Panc1 (cell line): ENCODE data around the gene ITGB1. TPM values are rescaled to one million over a fixed set of nuclear protein-coding genes. Genes with fewer than 3 reads are reported as not detected.

Experiments
- ATAC-seq: fragments of 200-7000 bp; cut with Tn5 transposase; 2 replicates; pipeline ENCODE4 v1.9.1; 2020; ENCODE audit warnings: mild to moderate bottlenecking, moderate library complexity
- BruUV-seq: library from RNA; stranded (reverse); fragments of 400-500 nt; replicated peaks from 2 replicates; lab custom pipeline; 2021; lab: Mats Ljungman, UMichigan
- CTCF ChIA-PET: fragments of 300-600 bp; sonication (Branson Sonifier 250); formaldehyde crosslinking; loops from one replicate; lab custom pipeline; 2022; ENCODE audit warnings: antibody characterized with exemption; lab: Charles Lee
- POLR2A ChIA-PET: fragments of 300-600 bp; sonication (Branson Sonifier 250); formaldehyde crosslinking; loops from one replicate; lab custom pipeline; 2022; ENCODE audit warnings: antibody characterized with exemption; lab: Charles Lee
- DNase-seq: peaks from one replicate; pipeline ENCODE4 v3.0.0-alpha.2; 2010; ENCODE audit warnings: low read depth, low spot score
- H3K27ac ChIP-seq: 2 replicates; pipeline ENCODE4 v1.5.1; 2011; ENCODE audit warnings: mild to moderate bottlenecking, low read length, inconsistent platforms
- H3K27me3 ChIP-seq: fragments of 200-500 bp; sonication (Bioruptor generic); 2 replicates; pipeline ENCODE4 v1.6.0; 2014; ENCODE audit warnings: low read length, inconsistent platforms; ENCODE audit not compliant: control insufficient read depth, insufficient read depth
- H3K36me3 ChIP-seq: fragments of 200-500 bp; sonication (Bioruptor generic); 2 replicates; pipeline ENCODE4 v1.5.1; 2014; ENCODE audit warnings: inconsistent platforms, mild to moderate bottlenecking, low read length, moderate library complexity; ENCODE audit not compliant: control insufficient read depth, insufficient read depth
- H3K4me1 ChIP-seq: 2 replicates; pipeline ENCODE4 v1.5.1; 2011; ENCODE audit warnings: inconsistent platforms, mild to moderate bottlenecking, low read length, moderate library complexity; ENCODE audit not compliant: control insufficient read depth, insufficient read depth
- H3K4me3 ChIP-seq, 2 experiments: 2 replicates each; pipeline ENCODE4 v1.5.1; 2011 to 2012; ENCODE audit warnings: low read depth in 2 of 2, low read length in 2 of 2, mild to moderate bottlenecking in 2 of 2, inconsistent platforms in 1 of 2, moderate library complexity in 1 of 2
- H3K9me3 ChIP-seq: fragments of 200-500 bp; sonication (Bioruptor generic); 2 replicates; pipeline ENCODE4 v1.5.1; 2014; ENCODE audit warnings: low read depth, mild to moderate bottlenecking, inconsistent platforms, low read length, moderate library complexity; ENCODE audit not compliant: control insufficient read depth, insufficient read depth
- POLR2AphosphoS5 ChIP-seq: IDR thresholded peaks from 2 replicates; pipeline ENCODE4 v1.6.1; 2012; ENCODE audit warnings: mild to moderate bottlenecking, low read depth, low read length, moderate library complexity
- REST ChIP-seq, 2 experiments: IDR thresholded peaks; 2 replicates each; pipeline ENCODE4 v1.6.1; 2011 to 2012; ENCODE audit warnings: low read depth in 2 of 2, control low read depth in 1 of 2, low read length in 1 of 2, mild to moderate bottlenecking in 1 of 2, moderate library complexity in 1 of 2; ENCODE audit not compliant: insufficient read depth in 1 of 2
- SIN3A ChIP-seq: IDR thresholded peaks from 2 replicates; pipeline ENCODE4 v1.6.1; 2012; ENCODE audit warnings: low read depth, mild to moderate bottlenecking, low read length, moderate library complexity, borderline replicate concordance; ENCODE audit not compliant: insufficient read depth
- TCF7L2 ChIP-seq: IDR thresholded peaks from 2 replicates; pipeline ENCODE4 v1.6.1; 2011; ENCODE audit warnings: mild to moderate bottlenecking, low read depth, low read length, inconsistent platforms
- in situ Hi-C: cut with HindIII; loops from 2 replicates; pipeline ENCODE4 v1.10.0; 2016; ENCODE audit warnings: low sequenced_read_pairs, low pct_unique_long_range_greater_than_20kb
- intact Hi-C: fragments of 100-400 bp; cut with micrococcal nuclease; formaldehyde crosslinking; loops from one replicate; pipeline ENCODE4 v1.10.0; 2022; ENCODE audit not compliant: unreplicated experiment
- total RNA-seq: library from RNA; stranded (reverse); gene quantifications from one replicate; pipeline ENCODE4 v1.2.1, GENCODE V29; 2021; ENCODE audit not compliant: unreplicated experiment

The ITGB1 gene
- total RNA-seq, 1 experiment from 2014 or later = 803 TPM

GRCh38 chr10:32982911-32983909 is 25.2 kb upstream of the ITGB1 start:
- Histone ChIP-seq H3K4me1 (peaks cover 71% of the 10 kb centered on the region), H3K9me3 (no peaks in the 10 kb centered on the region), H3K27me3 (no peaks in the 10 kb centered on the region), H3K4me3 (no peak overlapping the region), H3K27ac (peak overlapping the region; percentile 100), H3K36me3 (no peaks in the 10 kb centered on the region)
- intact Hi-C loops = loop anchor here (2.0 kb wide), 1 partner anchor 22 kb away; no protein-coding TSS in a partner anchor
- CTCF ChIA-PET = no interaction called here
- no TSS peak for BruUV-seq
- in situ Hi-C loops = no loop called here
- peak; percentile 70 for ATAC-seq
- DNase-seq = no peak
- peak; percentile 56 for TF ChIP-seq POLR2AphosphoS5
- TF ChIP-seq TCF7L2 = no peak
- POLR2A ChIA-PET = interaction anchor here (0.7 to 1.3 kb wide), 5 partner anchors 14 to 31 kb away, joined by 3 to 25 read pairs (median 4); no protein-coding TSS in a partner anchor

DNA sequence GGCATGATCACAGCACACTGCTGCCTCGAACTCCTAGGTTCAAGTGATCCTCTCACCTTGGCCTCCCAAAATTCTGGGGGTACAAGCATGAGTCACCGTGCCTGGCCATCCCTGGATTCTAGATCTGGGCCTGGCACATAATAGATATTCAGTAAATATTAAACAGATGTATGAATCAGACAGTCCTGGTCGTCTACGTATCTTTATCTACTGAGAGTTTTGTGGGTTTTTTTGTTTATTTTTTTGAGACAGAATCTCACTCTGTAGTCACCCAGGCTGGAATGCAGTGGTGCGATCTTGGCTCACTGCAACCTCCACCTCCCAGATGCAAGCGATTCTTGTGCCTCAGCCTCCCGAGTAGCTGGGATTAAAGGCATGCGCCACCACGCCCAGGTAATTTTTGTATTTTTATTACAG is 24.3 kb upstream of the ITGB1 start:
- DNase-seq (no peak), ATAC-seq (peak; percentile 42)
- ChIA-PET CTCF (no interaction called here), POLR2A (interaction anchor here (1.1 to 1.3 kb wide), 2 partner anchors 15 to 22 kb away, joined by 4 to 6 read pairs; no protein-coding TSS in a partner anchor)
- TF ChIP-seq POLR2AphosphoS5 (peak; percentile 17; the same call in 1 of the 2 replicates), SIN3A (no peak)
- no peak overlapping the region for H3K4me3 ChIP-seq
- H3K27ac ChIP-seq = peak overlapping the region; percentile 100
- no peaks in the 10 kb centered on the region for H3K36me3 ChIP-seq
- peaks cover 71% of the 10 kb centered on the region for H3K4me1 ChIP-seq
- H3K9me3 ChIP-seq = no peaks in the 10 kb centered on the region
- intact Hi-C loops (loop anchor here (2.0 kb wide), 1 partner anchor 22 kb away; no protein-coding TSS in a partner anchor), in situ Hi-C loops (no loop called here)
- no peaks in the 10 kb centered on the region for H3K27me3 ChIP-seq
- no TSS peak for BruUV-seq

- TF ChIP-seq TCF7L2 (peak; percentile 9; the same call in 1 of the 2 replicates), SIN3A (no peak), POLR2AphosphoS5 (0 out of 2 replicates have a peak, but pooled peaks have one; percentile 11), REST (IDR thresholded peaks at IDR 0.05; ENCODE audit: insufficient read depth in 1 of 2, low read depth in 2 of 2, low read length in 1 of 2) (no peak)
- DNase-seq (no peak), ATAC-seq (no peak)
- Histone ChIP-seq H3K27ac (peak overlapping the region; percentile 100), H3K4me3 (no peak overlapping the region), H3K36me3 (no peaks in the 10 kb centered on the region), H3K9me3 (no peaks in the 10 kb centered on the region), H3K4me1 (peaks cover 70% of the 10 kb centered on the region), H3K27me3 (no peaks in the 10 kb centered on the region)
- intact Hi-C loops (loop anchor here (2.0 kb wide), 1 partner anchor 23 kb away; no protein-coding TSS in a partner anchor), in situ Hi-C loops (no loop called here)
- no TSS peak for BruUV-seq
- POLR2A ChIA-PET = no interaction called here
- CTCF ChIA-PET = no interaction called here
Measured at GRCh38 chr10:32981760-32982159, 23.7 kb upstream of the ITGB1 start.
